Hematopoietic multipotent progenitor cell treated with erythropoietin and hydrocortisone succinate and interleukin-3 and kit ligand, for 4 days (in vitro differentiated cells): ENCODE results near the gene RBCK1.

Experiments used
- DNase-seq: peaks from one replicate; pipeline ENCODE4 v3.0.0-alpha.2; 2015

Gene RBCK1

DNA sequence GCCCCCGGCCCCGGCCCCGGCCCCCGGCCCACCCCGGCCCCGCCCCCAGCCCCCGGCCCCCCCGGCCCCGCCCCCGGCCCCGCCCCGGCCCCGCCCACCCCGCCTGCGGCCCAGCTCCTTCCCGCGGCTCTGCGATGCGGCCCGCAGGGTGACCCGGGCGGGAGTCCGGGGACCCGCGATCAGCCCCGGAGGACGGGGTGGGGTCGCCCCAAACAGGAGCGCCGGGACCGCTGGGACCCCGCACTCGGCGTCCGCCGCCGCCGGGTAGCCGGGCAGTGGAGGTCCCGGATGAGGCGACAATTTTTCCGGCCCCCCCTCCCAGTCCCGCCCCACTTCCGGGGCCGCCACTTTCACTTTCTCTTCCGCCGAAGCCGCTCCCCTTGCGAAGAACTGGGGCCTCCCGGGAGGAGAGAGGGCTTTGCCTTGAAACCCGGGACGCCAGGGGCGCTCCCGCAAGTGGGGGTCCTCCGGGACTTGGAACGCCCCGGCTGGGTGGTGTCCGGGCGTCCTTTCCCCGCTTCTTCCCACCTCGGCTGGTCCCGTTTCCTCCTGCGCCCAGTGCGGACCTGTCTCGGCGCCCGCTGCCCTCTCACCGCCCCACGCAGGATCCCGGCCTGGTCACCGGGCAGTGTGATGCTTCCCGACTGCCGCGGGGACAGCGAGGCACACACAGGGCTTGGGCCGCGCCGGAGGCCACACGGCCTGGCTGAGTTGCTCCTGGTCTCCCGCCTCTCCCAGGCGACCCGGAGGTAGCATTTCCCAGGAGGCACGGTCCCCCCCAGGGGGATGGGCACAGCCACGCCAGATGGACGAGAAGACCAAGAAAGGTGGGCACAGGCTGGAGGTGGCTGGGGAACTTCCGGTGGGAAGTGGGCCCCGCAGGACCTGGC, at the start of gene RBCK1:
Gene RBCK1, plus strand, starts transcription at position 347 of the 890 bp plus-strand sequence. Its CDS starts 459 bp downstream, at position 806.
- DNase-seq: peak; percentile 93

DNA sequence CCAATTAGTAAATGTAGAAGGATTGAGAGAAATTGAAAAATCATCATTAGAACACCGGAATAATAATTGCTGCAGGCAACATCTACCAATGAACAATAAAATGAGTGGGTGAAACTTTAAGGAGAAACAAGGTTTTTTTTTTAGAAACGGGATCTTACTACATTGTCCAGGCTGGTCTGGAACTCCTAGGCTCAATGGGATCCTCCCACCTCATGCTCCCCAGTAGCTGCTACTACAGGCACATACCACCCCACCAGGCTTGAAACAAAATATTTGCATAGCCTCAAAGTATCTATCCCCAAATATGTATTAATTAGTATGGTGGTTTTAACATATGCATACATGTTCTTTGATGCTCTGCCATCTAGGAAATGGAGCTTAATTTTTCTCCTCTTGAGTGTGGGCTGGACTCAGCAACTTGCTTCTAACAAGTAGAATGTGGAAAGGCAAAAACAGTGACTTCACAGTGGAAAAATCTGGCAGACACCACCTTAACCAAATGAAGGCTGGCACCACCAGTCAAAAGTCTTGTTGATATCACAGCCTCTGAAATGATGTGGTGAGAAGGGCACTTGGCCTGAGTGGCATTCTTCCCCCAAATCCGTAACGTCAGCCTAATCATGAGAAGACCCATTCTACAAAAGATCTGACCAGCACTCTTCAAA, 49.1 kb upstream of the RBCK1 start:
- DNase-seq: no peak

GRCh38 chr20:361561-361960, 46.5 kb upstream of the RBCK1 start:
- no peak for DNase-seq

GRCh38 chr20:362271-363254, 45.5 kb upstream of the RBCK1 start:
- peak; percentile 93 for DNase-seq

GRCh38 chr20:363319-364078, 44.6 kb upstream of the RBCK1 start:
- no peak for DNase-seq

DNA sequence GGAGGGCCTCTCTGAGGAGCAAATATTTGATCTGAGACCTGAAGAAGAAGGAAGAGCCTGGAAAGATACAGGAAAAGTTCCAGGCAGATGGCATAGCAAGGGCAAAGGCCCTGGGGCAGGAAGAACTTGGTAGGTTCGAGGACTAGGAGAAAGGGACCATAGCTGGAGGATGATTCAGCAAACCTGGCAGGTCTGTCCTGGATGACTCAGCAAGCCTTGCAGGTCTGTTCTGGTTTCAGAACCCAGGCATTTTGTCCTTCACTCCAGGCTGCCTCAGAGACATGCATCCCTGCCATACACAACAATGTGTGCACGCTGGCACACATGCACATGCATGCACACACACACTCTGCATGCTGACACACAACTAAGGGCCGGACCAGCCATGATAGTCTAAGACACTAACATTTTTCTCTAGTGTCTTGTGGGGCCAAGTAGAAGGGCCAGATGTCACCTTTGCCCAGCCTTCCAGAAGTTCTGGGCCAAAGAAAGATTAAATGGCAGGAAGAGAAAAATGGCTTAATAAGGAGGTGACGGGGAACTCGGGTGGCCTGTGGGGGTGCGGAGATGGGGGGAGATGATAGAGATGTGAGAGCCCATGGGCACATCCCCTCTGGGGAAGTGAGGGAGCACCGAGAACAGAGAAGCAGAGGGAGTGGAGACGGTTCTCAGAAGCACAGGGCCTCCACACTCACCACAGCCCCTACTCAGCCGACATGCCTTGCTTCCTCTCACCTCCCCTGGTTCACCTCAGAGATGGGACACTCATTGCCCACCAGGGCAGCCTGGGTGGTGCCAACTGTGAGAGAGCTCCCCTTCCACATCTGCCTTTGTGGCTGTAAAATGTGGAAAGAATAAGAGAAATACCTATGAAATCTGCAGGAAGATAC, 42.9 kb upstream of the RBCK1 start:
- peak; percentile 51 for DNase-seq

DNA sequence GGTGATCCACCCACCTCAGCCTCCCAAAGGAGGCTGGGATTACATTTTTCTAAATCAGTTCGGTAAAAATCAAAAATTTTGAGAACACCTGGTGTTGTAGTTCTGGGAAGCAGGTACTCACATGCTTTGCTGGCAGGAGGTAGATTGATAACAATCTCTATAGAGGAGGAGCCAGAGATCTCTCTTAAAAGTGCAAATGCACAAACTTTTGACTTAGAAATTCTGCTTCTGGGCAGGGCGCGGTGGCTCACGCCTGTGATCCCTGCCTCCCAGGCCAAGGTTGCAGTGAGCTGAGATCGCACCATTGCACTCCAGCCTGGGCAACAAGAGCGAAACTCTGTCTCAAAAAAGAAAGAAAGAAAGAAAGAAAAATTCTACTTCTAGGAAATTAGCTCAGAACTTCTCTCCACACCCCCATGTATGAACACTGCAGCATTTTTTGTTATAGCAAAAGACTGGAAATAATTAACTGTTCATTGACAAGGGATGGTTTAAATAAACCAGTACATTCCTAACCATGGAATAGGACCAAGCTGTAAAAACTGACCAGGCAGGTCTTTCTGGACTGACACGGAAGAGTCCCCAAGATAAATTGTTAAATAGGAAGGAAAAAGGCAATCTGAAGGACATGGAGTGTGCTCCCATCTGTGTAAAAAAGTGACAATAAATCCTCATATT, 41.9 kb upstream of the RBCK1 start:
- DNase-seq: no peak

DNA sequence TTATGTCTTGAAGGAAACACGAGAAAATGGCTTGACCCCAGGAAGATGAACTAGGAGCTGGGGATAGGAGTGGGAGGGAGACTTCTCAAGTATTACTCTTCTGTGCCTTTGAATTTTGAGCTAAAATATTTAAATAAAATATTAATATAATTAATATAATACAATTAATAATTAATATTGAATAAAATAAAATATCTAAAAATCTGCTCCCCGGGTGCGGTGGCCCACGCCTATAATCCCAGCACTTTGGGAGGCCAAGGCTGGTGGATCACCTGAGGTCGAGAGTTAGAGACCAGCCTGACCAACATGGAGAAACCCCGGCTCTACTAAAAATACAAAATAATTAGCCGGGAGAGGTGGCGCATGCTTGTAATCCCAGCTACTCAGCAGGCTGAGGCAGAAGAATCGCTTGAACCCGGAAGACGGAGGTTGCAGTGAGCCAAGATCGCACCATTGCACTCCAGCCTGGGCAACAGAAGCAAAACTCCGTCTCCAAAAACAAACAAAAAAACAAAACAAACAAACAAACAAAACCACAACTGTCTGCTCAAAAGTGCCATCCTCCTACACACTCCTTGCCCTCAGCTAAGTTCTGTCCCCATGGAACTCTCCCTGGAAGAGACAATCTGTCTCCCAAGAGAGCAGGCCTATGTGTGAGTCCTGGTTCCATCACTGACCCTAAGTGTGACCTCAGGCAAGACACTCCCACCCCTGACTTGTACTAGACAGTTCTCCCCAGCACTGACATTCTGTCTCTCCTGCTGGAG, 41.2 kb upstream of the RBCK1 start:
- no peak for DNase-seq

DNA sequence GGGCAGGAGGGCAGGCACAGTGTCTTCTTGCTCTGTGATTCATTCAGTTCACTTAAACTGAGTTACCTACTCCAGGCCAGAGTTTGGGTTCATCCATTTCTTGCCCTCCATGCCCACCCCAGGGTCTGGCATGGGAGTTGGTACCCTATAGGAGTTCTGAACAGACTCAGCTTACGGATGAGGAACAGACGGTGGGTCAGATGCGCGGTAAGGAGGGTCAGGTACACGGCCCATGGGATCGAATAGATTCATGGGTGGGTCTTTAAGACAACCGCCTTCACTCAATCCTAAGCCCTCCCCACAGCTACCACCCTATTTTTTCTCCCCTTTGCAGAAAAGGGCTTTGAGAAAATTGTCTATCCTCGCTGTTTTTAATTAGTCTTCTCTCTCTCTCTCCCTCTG, 40.6 kb upstream of the RBCK1 start:
- no peak for DNase-seq

DNA sequence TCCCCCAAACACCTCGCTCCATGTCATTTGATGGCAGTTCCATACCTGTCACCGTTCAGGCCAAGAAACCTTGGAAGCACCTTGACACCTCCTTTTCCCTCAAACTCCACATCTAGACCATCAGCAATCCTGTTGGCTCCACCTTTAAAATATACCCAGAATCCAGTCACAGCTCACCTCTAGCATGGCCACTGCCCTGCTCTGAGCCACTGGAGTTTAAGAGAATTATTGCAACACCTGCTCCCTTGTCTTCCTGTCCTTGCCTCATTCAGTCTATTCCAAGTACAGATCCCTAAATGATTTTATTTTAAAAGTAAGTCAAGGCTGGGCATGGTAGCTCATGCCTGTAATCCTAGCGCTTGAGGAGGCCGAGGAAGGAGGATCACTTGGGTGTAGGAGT, 39.2 kb upstream of the RBCK1 start:
- no peak for DNase-seq

- no peak for DNase-seq
These were observed 37.9 kb upstream of the RBCK1 start for GRCh38 chr20:370151-370600.

- no peak for DNase-seq
These were observed 36.9 kb upstream of the RBCK1 start for GRCh38 chr20:370977-371754.

GRCh38 chr20:371755-372542, 36.1 kb upstream of the RBCK1 start:
- peak; percentile 75 for DNase-seq

GRCh38 chr20:372543-373082, 35.5 kb upstream of the RBCK1 start:
- peak; percentile 58 for DNase-seq

DNA sequence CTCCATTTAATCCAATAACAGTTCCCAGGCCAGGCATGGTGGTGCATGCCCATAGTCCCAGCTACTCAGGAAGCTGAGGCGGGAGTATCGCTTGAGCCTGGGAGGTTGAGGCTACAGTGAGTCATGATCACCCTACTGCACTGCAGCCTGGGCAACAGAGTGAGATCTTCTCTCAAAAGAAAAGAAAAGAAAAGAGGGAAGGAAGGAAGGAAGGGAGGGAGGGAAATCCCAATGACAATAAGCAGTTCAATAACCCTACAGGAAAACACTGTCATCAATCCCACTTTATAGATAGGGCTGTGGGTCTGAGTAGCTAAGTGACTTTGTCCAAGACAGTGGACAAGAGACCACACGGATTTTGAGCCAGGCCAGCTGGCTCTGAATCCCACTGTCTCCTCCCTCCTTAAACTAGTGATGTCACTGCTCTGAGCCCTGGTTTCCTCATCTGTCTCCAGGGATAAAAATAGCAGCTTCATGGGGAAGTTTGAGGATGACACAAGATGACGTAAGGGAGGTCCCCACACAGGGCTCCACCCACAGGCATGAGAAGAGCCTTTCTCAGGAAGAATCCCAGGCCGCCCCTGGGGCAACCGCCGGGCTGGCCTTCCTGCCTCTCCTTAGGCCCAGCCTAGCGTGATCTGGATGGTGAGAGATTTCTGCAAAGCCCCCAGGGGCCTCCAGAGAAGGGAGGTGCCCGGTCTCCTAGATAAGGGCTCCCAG, 34.8 kb upstream of the RBCK1 start:
- peak; percentile 63 for DNase-seq

GRCh38 chr20:375265-375889, 32.7 kb upstream of the RBCK1 start:
- DNase-seq: no peak
